Sigmoid colon (tissue), 7 donors: Measurements from ENCODE around the gene NR1D1. TPM values are rescaled to one million over a fixed set of nuclear protein-coding genes. Genes with fewer than 3 reads are reported as not detected.

Experiments used
- DNase-seq: peaks from one replicate; pipeline ENCODE4 v3.0.0-alpha.2; 2019
- H3K27ac ChIP-seq, 4 donors: fragments of 200-600 bp; sonication (generic); one replicate each; pipeline ENCODE4 v1.5.1; 2016 to 2019; ENCODE audit warnings: mild to moderate bottlenecking in 1 of 4
- H3K27me3 ChIP-seq, 3 donors: fragments of 200-600 bp; sonication (generic); one replicate each; pipeline ENCODE4 v1.5.1; 2019; ENCODE audit warnings: mild to moderate bottlenecking in 1 of 3
- H3K36me3 ChIP-seq, 4 donors: fragments of 200-600 bp; sonication (generic); one replicate each; pipeline ENCODE4 v1.5.1; 2016 to 2019
- H3K4me1 ChIP-seq, 4 donors: fragments of 200-600 bp; sonication (generic); one replicate each; pipeline ENCODE4 v1.5.1; 2017 to 2019
- H3K4me3 ChIP-seq, 4 donors: fragments of 200-600 bp; sonication (generic); one replicate each; pipeline ENCODE4 v1.5.1; 2017 to 2019; ENCODE audit warnings: mild to moderate bottlenecking in 2 of 4, moderate library complexity in 1 of 4
- H3K9me3 ChIP-seq, 4 donors: fragments of 200-600 bp in 3 of 4; sonication (generic) in 3 of 4; one replicate each; pipeline versions ENCODE4 v1.5.1 to v1.6.1; 2013 to 2019
- CTCF ChIP-seq, 4 experiments: fragments of 450-650 bp in 3 of 4; fragments of 200-600 bp in 1 of 4; IDR thresholded peaks; one replicate each; pipeline ENCODE4 v1.5.1; 2016 to 2019; ENCODE audit warnings: antibody characterized with exemption in 4 of 4, mild to moderate bottlenecking in 3 of 4, moderate library complexity in 2 of 4
- EP300 ChIP-seq, 4 donors: sonication (generic); formaldehyde crosslinking; IDR thresholded peaks; one replicate each; pipeline ENCODE4 v1.6.1; 2017; ENCODE audit warnings: antibody characterized with exemption in 4 of 4
- POLR2A ChIP-seq, 2 donors: fragments of 450-650 bp; IDR thresholded peaks; one replicate each; pipeline ENCODE4 v1.6.1; 2016; ENCODE audit warnings: antibody characterized with exemption in 2 of 2, mild to moderate bottlenecking in 2 of 2, moderate library complexity in 2 of 2
- POLR2AphosphoS5 ChIP-seq, 4 donors: sonication (generic); formaldehyde crosslinking; IDR thresholded peaks; one replicate each; pipeline ENCODE4 v1.6.1; 2017; ENCODE audit warnings: antibody characterized with exemption in 4 of 4
- WGBS, 2 donors: extraction: QIAGEN DNeasy Blood & Tissue Kit; methylation state at CpG; one replicate each; pipeline ENCODE4 v1.1.7; 2013; 5-methylcytosine and 5-hydroxymethylcytosine counted together
- intact Hi-C: fragments of 100-400 bp; cut with DNase I; formaldehyde crosslinking; loops from one replicate; pipeline ENCODE4 v1.15.1; 2023
- polyA plus RNA-seq, 3 donors: library from polyadenylated mRNA; stranded (reverse); fragments of 200-250 nt; gene quantifications; one replicate each; pipeline ENCODE4 v1.2.3, GENCODE V29; 2013
- total RNA-seq, 4 donors: library from RNA; depleted of rRNA; stranded (reverse); fragments of >200 nt; gene quantifications; one replicate each; pipeline ENCODE4 v1.1.0, GENCODE V29; 2016
- donor health status: healthy with polysubstance abuse.
- donor health status: Bipolar disorder and iron deficiency.
- donor health status: healthy.

NR1D1 gene
- total and polyA plus RNA-seq, 7 donors: 4.1 to 12.8 (median 11.4) TPM

GRCh38 chr17:40135817-40136216, 35.4 kb upstream of the NR1D1 start:
- Histone ChIP-seq H3K9me3 (no peaks in the 10 kb centered on the region), H3K27ac (peak overlapping the region in 1 of 4 donors; percentile 0), H3K27me3 (no peaks in the 10 kb centered on the region), H3K4me1 (peaks cover 0 to 13% (median 10%) of the 10 kb centered on the region in 4 donors), H3K4me3 (no peak overlapping the region), H3K36me3 (peaks cover 4 to 66% (median 50%) of the 10 kb centered on the region in 4 donors)
- DNase-seq: no peak
- WGBS, 2 donors: 94 to 97% methylated on average over 3 of the region's 3 CpGs
- intact Hi-C loops: no loop called here
- TF ChIP-seq POLR2A (IDR thresholded peaks at IDR 0.05) (no peak), EP300 (IDR thresholded peaks at IDR 0.05) (no peak), CTCF (IDR thresholded peaks at IDR 0.05) (no peak), POLR2AphosphoS5 (IDR thresholded peaks at IDR 0.05) (no peak)

DNA sequence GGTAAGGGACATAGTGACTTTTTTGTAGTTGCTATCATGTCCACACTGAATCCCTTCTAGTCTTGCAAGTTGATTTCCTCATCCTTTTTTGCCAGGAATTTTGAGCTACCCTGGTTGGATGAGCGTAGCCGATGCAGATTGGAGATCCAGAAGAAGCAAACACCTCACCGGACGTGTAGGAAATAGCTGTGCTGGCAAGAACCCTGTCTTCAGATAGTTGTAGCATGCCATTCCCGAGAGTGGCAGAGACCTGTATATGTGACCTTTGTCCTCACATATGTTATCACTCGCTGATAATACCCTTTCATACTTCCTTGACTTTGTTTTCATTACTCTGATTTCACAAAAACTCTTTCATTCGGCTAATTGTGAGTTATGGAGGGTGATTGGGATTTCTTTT, 33.8 kb upstream of the NR1D1 start:
- DNase-seq: no peak
- 20 to 67% methylated on average over 7 of the region's 7 CpGs for WGBS, 2 donors
- intact Hi-C loops: no loop called here
- H3K27ac ChIP-seq: peak overlapping the region in 1 of 4 donors; percentile 0
- H3K36me3 ChIP-seq: peaks cover 15 to 83% (median 61%) of the 10 kb centered on the region in 4 donors
- no peaks in the 10 kb centered on the region for H3K9me3 ChIP-seq
- TF ChIP-seq EP300 (IDR thresholded peaks at IDR 0.05): no peak
- TF ChIP-seq POLR2AphosphoS5 (IDR thresholded peaks at IDR 0.05): no peak
- TF ChIP-seq POLR2A (IDR thresholded peaks at IDR 0.05): no peak
- no peak for TF ChIP-seq CTCF (IDR thresholded peaks at IDR 0.05)
- H3K4me3 ChIP-seq: no peak overlapping the region
- no peaks in the 10 kb centered on the region for H3K27me3 ChIP-seq
- H3K4me1 ChIP-seq: peaks cover 0 to 5% (median 4%) of the 10 kb centered on the region in 4 donors

GRCh38 chr17:40130352-40131042, 30.1 kb upstream of the NR1D1 start:
- H3K36me3 ChIP-seq: peaks cover 15 to 100% (median 72%) of the 10 kb centered on the region in 4 donors

DNA sequence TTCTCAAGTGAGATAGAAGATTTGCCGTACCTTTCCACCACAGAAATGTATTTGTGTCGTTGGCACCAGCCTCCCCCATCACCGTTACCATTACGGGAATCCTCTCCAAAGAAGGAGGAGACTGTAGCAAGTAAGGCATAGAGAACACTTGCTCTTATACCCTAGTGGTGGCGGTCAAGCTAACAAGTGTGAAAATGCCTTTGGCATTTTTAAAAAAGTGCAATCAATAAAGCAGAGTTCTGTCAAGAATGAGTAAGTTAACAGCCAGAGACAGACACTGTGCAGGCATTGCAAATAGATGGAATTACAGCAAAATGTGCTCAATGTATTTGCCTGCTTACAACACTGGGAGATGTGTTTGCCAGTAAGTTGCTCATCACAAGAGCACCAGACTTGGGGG, 29.1 kb upstream of the NR1D1 start:
- peaks cover 0 to 19% (median 13%) of the 10 kb centered on the region in 4 donors for H3K4me1 ChIP-seq
- TF ChIP-seq POLR2AphosphoS5 (IDR thresholded peaks at IDR 0.05): no peak
- no peak for TF ChIP-seq CTCF (IDR thresholded peaks at IDR 0.05)
- TF ChIP-seq POLR2A (IDR thresholded peaks at IDR 0.05): no peak
- no peak for TF ChIP-seq EP300 (IDR thresholded peaks at IDR 0.05)
- H3K27me3 ChIP-seq: no peaks in the 10 kb centered on the region
- intact Hi-C loops: no loop called here
- DNase-seq: no peak
- H3K9me3 ChIP-seq: no peaks in the 10 kb centered on the region
- no peak overlapping the region for H3K4me3 ChIP-seq
- 88 to 90% methylated on average over 5 of the region's 5 CpGs for WGBS, 2 donors
- H3K27ac ChIP-seq: no peak overlapping the region
- peaks cover 15 to 90% (median 64%) of the 10 kb centered on the region in 4 donors for H3K36me3 ChIP-seq

More at GRCh38 chr17:40130352-40131042, 30.1 kb upstream of the NR1D1 start:
- 86 to 87% methylated on average over 7 of the region's 7 CpGs for WGBS, 2 donors
- no peak for TF ChIP-seq EP300 (IDR thresholded peaks at IDR 0.05)
- TF ChIP-seq POLR2AphosphoS5 (IDR thresholded peaks at IDR 0.05): no peak
- TF ChIP-seq POLR2A (IDR thresholded peaks at IDR 0.05): no peak
- no peak for TF ChIP-seq CTCF (IDR thresholded peaks at IDR 0.05)
- intact Hi-C loops: no loop called here
- Histone ChIP-seq H3K27ac (peak overlapping the region; percentile 18 to 50 (median 22)), H3K4me1 (peaks cover 0 to 9% (median 3%) of the 10 kb centered on the region in 4 donors), H3K4me3 (no peak overlapping the region), H3K9me3 (no peaks in the 10 kb centered on the region), H3K27me3 (no peaks in the 10 kb centered on the region)
- DNase-seq: peak; percentile 74
